ENCODE results near the gene TSPAN15. TPM values are rescaled to one million over a fixed set of nuclear protein-coding genes. Genes with fewer than 3 reads are reported as not detected.

The TSPAN15 gene
- total RNA-seq, 1 donor from 2014 or later: 63.0 TPM

GRCh38 chr10:69417542-69417941, 33.7 kb upstream of the TSPAN15 start:
- no peak for DNase-seq (ENCODE audit: low read depth)

- DNase-seq (ENCODE audit: low read depth): no peak
These were observed 33.1 kb upstream of the TSPAN15 start for GRCh38 chr10:69418052-69418752.

GRCh38 chr10:69419096-69419743, 32.0 kb upstream of the TSPAN15 start:
- no peak for DNase-seq (ENCODE audit: low read depth)

GRCh38 chr10:69419744-69420126, 31.5 kb upstream of the TSPAN15 start:
- DNase-seq (ENCODE audit: low read depth): no peak

GRCh38 chr10:69421611-69422308, 29.5 kb upstream of the TSPAN15 start:
- DNase-seq (ENCODE audit: low read depth): no peak

GRCh38 chr10:69422676-69423075, 28.6 kb upstream of the TSPAN15 start:
- DNase-seq (ENCODE audit: low read depth): no peak

GRCh38 chr10:69425041-69425440, 26.2 kb upstream of the TSPAN15 start:
- no peak for DNase-seq (ENCODE audit: low read depth)

- DNase-seq (ENCODE audit: low read depth): peak; percentile 48
These were observed 25.6 kb upstream of the TSPAN15 start for GRCh38 chr10:69425511-69426298.

GRCh38 chr10:69426376-69426727, 24.9 kb upstream of the TSPAN15 start:
- peak; percentile 74 for DNase-seq (ENCODE audit: low read depth)

- DNase-seq (ENCODE audit: low read depth): no peak
These were observed 23.1 kb upstream of the TSPAN15 start for GRCh38 chr10:69428165-69428564.

GRCh38 chr10:69434169-69434568, 17.1 kb upstream of the TSPAN15 start:
- DNase-seq (ENCODE audit: low read depth): no peak

- DNase-seq (ENCODE audit: low read depth): no peak
These were observed 16.3 kb upstream of the TSPAN15 start for GRCh38 chr10:69434926-69435325.

GRCh38 chr10:69435966-69436520, 15.2 kb upstream of the TSPAN15 start:
- no peak for DNase-seq (ENCODE audit: low read depth)

GRCh38 chr10:69437321-69438259, 13.7 kb upstream of the TSPAN15 start:
- DNase-seq (ENCODE audit: low read depth): no peak

GRCh38 chr10:69438536-69439349, 12.5 kb upstream of the TSPAN15 start:
- peak; percentile 83 for DNase-seq (ENCODE audit: low read depth)

GRCh38 chr10:69439350-69439739, 11.9 kb upstream of the TSPAN15 start:
- DNase-seq (ENCODE audit: low read depth): peak; percentile 66

- DNase-seq (ENCODE audit: low read depth): peak; percentile 82
These were observed 11.3 kb upstream of the TSPAN15 start for GRCh38 chr10:69439813-69440506.

- no peak for DNase-seq (ENCODE audit: low read depth)
These were observed 7.9 kb upstream of the TSPAN15 start for GRCh38 chr10:69443354-69443753.

- peak; percentile 79 for DNase-seq (ENCODE audit: low read depth)
These were observed 6.2 kb upstream of the TSPAN15 start for GRCh38 chr10:69445041-69445440.

Data from renal cortical epithelial cell (primary cell).